ENCODE measurements around the gene TBC1D17.

DNA sequence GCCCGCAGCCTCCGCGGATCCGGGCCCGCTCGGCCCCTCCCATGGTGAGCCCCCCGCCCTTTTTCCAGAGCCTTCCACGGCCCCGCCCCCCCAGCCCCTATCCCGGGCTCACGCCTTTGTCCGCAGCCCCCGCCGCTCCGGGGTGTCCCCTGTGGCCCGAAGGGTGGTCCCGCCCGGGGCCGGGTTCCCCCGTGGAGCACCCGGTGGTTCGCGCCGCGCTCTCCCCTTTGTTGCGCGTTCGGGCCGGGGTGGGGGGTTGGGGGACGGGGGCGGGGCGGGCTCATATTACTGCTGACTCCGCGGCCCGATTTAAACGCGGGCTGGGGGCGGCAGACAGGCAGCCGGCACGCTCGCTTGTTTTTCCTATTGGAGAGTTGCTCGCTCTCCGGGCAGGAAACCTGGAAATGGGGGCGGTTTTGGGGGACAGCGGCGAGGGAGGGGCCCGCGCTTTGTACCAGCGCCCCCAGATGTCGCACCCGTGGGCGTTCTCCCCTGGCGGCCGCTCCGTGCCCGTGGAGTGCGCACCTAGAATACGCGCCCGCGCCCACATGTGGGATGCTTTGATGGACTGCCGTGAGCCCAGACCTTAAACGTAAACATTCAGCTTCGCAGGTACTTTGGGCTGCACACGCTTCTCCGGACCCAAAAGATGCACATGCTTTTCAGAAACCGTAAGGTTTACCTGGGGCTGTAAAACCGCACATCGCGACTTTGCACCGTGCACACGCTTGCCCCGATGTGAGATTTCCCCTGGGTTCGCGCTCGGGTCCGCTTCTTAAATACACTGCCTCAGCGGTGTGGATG is 25.8 kb upstream of the TBC1D17 start:
- TF ChIP-seq, protein P1, sequence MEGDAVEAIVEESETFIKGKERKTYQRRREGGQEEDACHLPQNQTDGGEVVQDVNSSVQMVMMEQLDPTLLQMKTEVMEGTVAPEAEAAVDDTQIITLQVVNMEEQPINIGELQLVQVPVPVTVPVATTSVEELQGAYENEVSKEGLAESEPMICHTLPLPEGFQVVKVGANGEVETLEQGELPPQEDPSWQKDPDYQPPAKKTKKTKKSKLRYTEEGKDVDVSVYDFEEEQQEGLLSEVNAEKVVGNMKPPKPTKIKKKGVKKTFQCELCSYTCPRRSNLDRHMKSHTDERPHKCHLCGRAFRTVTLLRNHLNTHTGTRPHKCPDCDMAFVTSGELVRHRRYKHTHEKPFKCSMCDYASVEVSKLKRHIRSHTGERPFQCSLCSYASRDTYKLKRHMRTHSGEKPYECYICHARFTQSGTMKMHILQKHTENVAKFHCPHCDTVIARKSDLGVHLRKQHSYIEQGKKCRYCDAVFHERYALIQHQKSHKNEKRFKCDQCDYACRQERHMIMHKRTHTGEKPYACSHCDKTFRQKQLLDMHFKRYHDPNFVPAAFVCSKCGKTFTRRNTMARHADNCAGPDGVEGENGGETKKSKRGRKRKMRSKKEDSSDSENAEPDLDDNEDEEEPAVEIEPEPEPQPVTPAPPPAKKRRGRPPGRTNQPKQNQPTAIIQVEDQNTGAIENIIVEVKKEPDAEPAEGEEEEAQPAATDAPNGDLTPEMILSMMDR (IDR thresholded peaks at IDR 0.05; ENCODE audit: low read depth, low read length, poor library complexity, severe bottlenecking) = peak; percentile 1
- TF ChIP-seq EZH2phosphoT487 (IDR thresholded peaks at IDR 0.05; ENCODE audit: borderline replicate concordance, low read length) = no peak
